H9 (cell line): ENCODE results near the gene SCN2B. TPM values are rescaled to one million over a fixed set of nuclear protein-coding genes. Genes with fewer than 3 reads are reported as not detected.

Experiments used
- DNase-seq: peaks from one replicate; pipeline ENCODE4 v3.0.0-alpha.2; 2017
- H2AFZ ChIP-seq: one replicate; pipeline ENCODE4 v1.6.1; 2013; ENCODE audit warnings: mild to moderate bottlenecking, low read length, control low read depth, moderate library complexity
- H2AK5ac ChIP-seq: 2 replicates; pipeline ENCODE4 v1.6.1; 2013; ENCODE audit warnings: low read length, control low read depth, mixed read lengths; ENCODE audit not compliant: insufficient read length
- H2BK120ac ChIP-seq: one replicate; pipeline ENCODE4 v1.6.1; 2013; ENCODE audit warnings: low read depth, mild to moderate bottlenecking, low read length, control low read depth, inconsistent platforms; ENCODE audit not compliant: poor library complexity, severe bottlenecking
- H2BK12ac ChIP-seq: 2 replicates; pipeline ENCODE4 v1.6.1; 2013; ENCODE audit warnings: low read length, control low read depth, mixed read lengths, low read depth; ENCODE audit not compliant: insufficient read length
- H2BK15ac ChIP-seq: 2 replicates; pipeline ENCODE4 v1.6.1; 2013; ENCODE audit warnings: low read depth, low read length, control low read depth
- H2BK20ac ChIP-seq: one replicate; pipeline ENCODE4 v1.6.1; 2013; ENCODE audit warnings: low read depth, mild to moderate bottlenecking, low read length, control low read depth, inconsistent platforms; ENCODE audit not compliant: poor library complexity, severe bottlenecking
- H2BK5ac ChIP-seq: 2 replicates; pipeline ENCODE4 v1.6.1; 2013; ENCODE audit warnings: low read length, control low read depth, mixed read lengths; ENCODE audit not compliant: insufficient read length
- H3K14ac ChIP-seq: 2 replicates; pipeline ENCODE4 v1.6.1; 2013; ENCODE audit warnings: low read length, control low read depth; ENCODE audit not compliant: insufficient read depth
- H3K18ac ChIP-seq: 2 replicates; pipeline ENCODE4 v1.6.1; 2013; ENCODE audit warnings: low read depth, mild to moderate bottlenecking, mixed read lengths, low read length, control low read depth; ENCODE audit not compliant: insufficient read length
- H3K23ac ChIP-seq: 2 replicates; pipeline ENCODE4 v1.6.1; 2013; ENCODE audit warnings: low read length, control low read depth, mixed read lengths, low read depth; ENCODE audit not compliant: insufficient read length
- H3K23me2 ChIP-seq: 2 replicates; pipeline ENCODE4 v1.6.1; 2013; ENCODE audit warnings: low read depth, mild to moderate bottlenecking, mixed read lengths, low read length, control low read depth; ENCODE audit not compliant: insufficient read length, poor library complexity, severe bottlenecking
- H3K27ac ChIP-seq: 2 replicates; pipeline ENCODE4 v1.5.1; 2013; ENCODE audit warnings: low read length, control low read depth, mixed read lengths, low read depth; ENCODE audit not compliant: insufficient read length
- H3K27me3 ChIP-seq: 2 replicates; pipeline ENCODE4 v1.6.1; 2013; ENCODE audit warnings: low read length, control low read depth, inconsistent platforms; ENCODE audit not compliant: insufficient read depth
- H3K4ac ChIP-seq: 2 replicates; pipeline ENCODE4 v1.6.1; 2013; ENCODE audit warnings: low read depth, mild to moderate bottlenecking, control low read depth, inconsistent platforms, low read length, moderate library complexity
- H3K4me1 ChIP-seq: 2 replicates; pipeline ENCODE4 v1.6.1; 2013; ENCODE audit warnings: low read length, control low read depth, inconsistent platforms; ENCODE audit not compliant: insufficient read depth
- H3K4me2 ChIP-seq: 2 replicates; pipeline ENCODE4 v1.6.1; 2013; ENCODE audit warnings: low read length, control low read depth, mixed read lengths; ENCODE audit not compliant: insufficient read length, insufficient read depth
- H3K56ac ChIP-seq: 2 replicates; pipeline ENCODE4 v1.6.1; 2013; ENCODE audit warnings: low read depth, mild to moderate bottlenecking, mixed read lengths, low read length, control low read depth; ENCODE audit not compliant: insufficient read length
- H3K79me1 ChIP-seq: 2 replicates; pipeline ENCODE4 v1.6.1; 2013; ENCODE audit warnings: low read depth, mild to moderate bottlenecking, moderate library complexity, low read length, control low read depth, inconsistent platforms; ENCODE audit not compliant: insufficient read depth, poor library complexity, severe bottlenecking
- H3K79me2 ChIP-seq: 2 replicates; pipeline ENCODE4 v1.6.1; 2013; ENCODE audit warnings: low read length, control low read depth, inconsistent platforms; ENCODE audit not compliant: insufficient read depth
- H3K9ac ChIP-seq: 2 replicates; pipeline ENCODE4 v1.6.1; 2013; ENCODE audit warnings: low read length, control low read depth, mixed read lengths; ENCODE audit not compliant: insufficient read length; ENCODE audit errors: extremely low read depth
- H3K9me3 ChIP-seq: one replicate; pipeline ENCODE4 v1.6.1; 2013; ENCODE audit warnings: low read depth, low read length, inconsistent platforms; ENCODE audit not compliant: control insufficient read depth
- H3T11ph ChIP-seq: one replicate; pipeline ENCODE4 v1.6.1; 2013; ENCODE audit warnings: mild to moderate bottlenecking, low read length, control low read depth, inconsistent platforms
- H4K20me1 ChIP-seq: one replicate; pipeline ENCODE4 v1.6.1; 2013; ENCODE audit not compliant: control insufficient read depth, insufficient read length, insufficient read depth
- H4K5ac ChIP-seq: 2 replicates; pipeline ENCODE4 v1.6.1; 2013; ENCODE audit warnings: low read depth, mild to moderate bottlenecking, mixed read lengths, low read length, control low read depth; ENCODE audit not compliant: insufficient read length
- H4K8ac ChIP-seq: replicated peaks from 2 replicates; pipeline ENCODE4 v1.6.1; 2013; ENCODE audit warnings: low read length, control low read depth, mixed read lengths, low read depth; ENCODE audit not compliant: insufficient read length
- H4K91ac ChIP-seq: 2 replicates; pipeline ENCODE4 v1.6.1; 2013; ENCODE audit warnings: low read depth, mild to moderate bottlenecking, moderate library complexity, mixed read lengths, low read length, control low read depth; ENCODE audit not compliant: insufficient read length
- H3K27ac Mint-ChIP-seq, 3 experiments: 2 replicates in 2 of 3; 3 replicates in 1 of 3; pipeline ENCODE4 v1.8.0; 2020 to 2021; ENCODE audit warnings: mixed read lengths in 3 of 3, mild to moderate bottlenecking in 1 of 3, moderate library complexity in 1 of 3
- H3K27me3 Mint-ChIP-seq: 2 replicates; pipeline ENCODE4 v1.8.0; 2021; ENCODE audit warnings: low read depth, mild to moderate bottlenecking, moderate library complexity, mixed read lengths
- H3K36me3 Mint-ChIP-seq, 3 experiments: 2 replicates in 2 of 3; 3 replicates in 1 of 3; pipeline ENCODE4 v1.8.0; 2020 to 2021; ENCODE audit warnings: low read depth in 3 of 3, mixed read lengths in 3 of 3; ENCODE audit not compliant: insufficient read depth in 1 of 3
- H3K4me1 Mint-ChIP-seq, 2 experiments: 2 replicates each; pipeline ENCODE4 v1.8.0; 2020; ENCODE audit warnings: mixed read lengths in 2 of 2
- H3K4me3 Mint-ChIP-seq, 2 experiments: 2 replicates in 1 of 2; 3 replicates in 1 of 2; pipeline ENCODE4 v1.8.0; 2020 to 2021; ENCODE audit warnings: mild to moderate bottlenecking in 2 of 2, mixed read lengths in 2 of 2, moderate library complexity in 1 of 2
- H3K9me3 Mint-ChIP-seq, 2 experiments: 2 replicates in 1 of 2; 3 replicates in 1 of 2; pipeline ENCODE4 v1.8.0; 2020; ENCODE audit warnings: mild to moderate bottlenecking in 2 of 2, mixed read lengths in 2 of 2, moderate library complexity in 1 of 2
- WGBS: extraction: QIAGEN DNeasy Blood & Tissue Kit; methylation state at CpG from one replicate; pipeline ENCODE4 v1.1.7; 2013; ENCODE audit warnings: missing lambda C conversion rate, low lambda C conversion rate, mixed read lengths; ENCODE audit not compliant: insufficient read length; ENCODE audit errors: extremely low coverage; 5-methylcytosine and 5-hydroxymethylcytosine counted together
- total RNA-seq: library from RNA; stranded (reverse); gene quantifications from 2 replicates; pipeline ENCODE4 v1.2.1, GENCODE V29; 2021
- TF ChIP-seq, protein P1 (sequence below): fragments of 200-600 bp; sonication (generic); conservative IDR thresholded peaks from 3 replicates; pipeline ENCODE4 v1.8.0; 2021; ENCODE audit warnings: antibody characterized with exemption, mild to moderate bottlenecking

SCN2B gene
- total RNA-seq, 1 experiment from 2014 or later: not detected

DNA sequence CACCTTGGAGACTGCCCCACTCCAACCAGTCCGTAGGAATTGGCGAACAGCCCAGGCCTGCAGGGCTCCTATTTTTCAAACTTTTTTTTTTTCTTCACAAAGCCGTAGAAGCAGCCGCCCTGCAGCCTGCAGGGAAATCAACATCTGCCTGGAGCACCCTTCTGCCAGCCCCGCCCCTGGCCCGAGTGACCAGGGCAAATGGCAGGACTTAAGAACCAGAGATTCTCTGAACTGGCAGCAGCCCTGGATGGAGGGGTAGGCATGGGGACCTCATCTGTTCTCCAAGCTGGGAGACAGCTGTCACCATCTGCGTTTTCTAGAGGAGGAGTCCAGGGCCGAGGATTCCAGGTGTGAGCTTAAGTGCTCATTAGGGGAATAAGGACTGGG, 5.6 kb downstream of the SCN2B start:
- Mint-ChIP-seq H3K27ac (no peak overlapping the region), H3K36me3 (no peaks in the 10 kb centered on the region), H3K4me1 (peaks cover 39 to 51% of the 10 kb centered on the region in 2 experiments), H3K4me3 (peak overlapping the region; percentile 54 to 76), H3K9me3 (no peaks in the 10 kb centered on the region), H3K27me3 (peaks cover 99% of the 10 kb centered on the region)
- Histone ChIP-seq H2BK15ac (no peak overlapping the region), H2BK5ac (no peak overlapping the region), H4K8ac (no peak overlapping the region), H3K4me2 (peak overlapping the region; percentile 58), H3K4me1 (peaks cover 6% of the 10 kb centered on the region; the same call in 1 of the 2 replicates), H2BK20ac (no peak overlapping the region), H2AFZ (no peak overlapping the region), H4K91ac (no peak overlapping the region), H3K18ac (no peak overlapping the region), H2AK5ac (no peak overlapping the region), H3K27me3 (peaks cover 33% of the 10 kb centered on the region; the same call in 1 of the 2 replicates), H3K27ac (no peak overlapping the region), H3K79me1 (no peaks in the 10 kb centered on the region), H2BK120ac (no peak overlapping the region), H3T11ph (no peak overlapping the region), H3K23me2 (peaks cover 8% of the 10 kb centered on the region), H2BK12ac (no peak overlapping the region), H3K14ac (no peak overlapping the region), H3K9ac (no peak overlapping the region), H3K23ac (no peak overlapping the region), H4K20me1 (no peaks in the 10 kb centered on the region), H3K79me2 (no peaks in the 10 kb centered on the region), H3K9me3 (no peaks in the 10 kb centered on the region), H3K56ac (no peak overlapping the region), H3K4ac (no peak overlapping the region), H4K5ac (no peak overlapping the region)
- DNase-seq: no peak
- TF ChIP-seq, protein P1, sequence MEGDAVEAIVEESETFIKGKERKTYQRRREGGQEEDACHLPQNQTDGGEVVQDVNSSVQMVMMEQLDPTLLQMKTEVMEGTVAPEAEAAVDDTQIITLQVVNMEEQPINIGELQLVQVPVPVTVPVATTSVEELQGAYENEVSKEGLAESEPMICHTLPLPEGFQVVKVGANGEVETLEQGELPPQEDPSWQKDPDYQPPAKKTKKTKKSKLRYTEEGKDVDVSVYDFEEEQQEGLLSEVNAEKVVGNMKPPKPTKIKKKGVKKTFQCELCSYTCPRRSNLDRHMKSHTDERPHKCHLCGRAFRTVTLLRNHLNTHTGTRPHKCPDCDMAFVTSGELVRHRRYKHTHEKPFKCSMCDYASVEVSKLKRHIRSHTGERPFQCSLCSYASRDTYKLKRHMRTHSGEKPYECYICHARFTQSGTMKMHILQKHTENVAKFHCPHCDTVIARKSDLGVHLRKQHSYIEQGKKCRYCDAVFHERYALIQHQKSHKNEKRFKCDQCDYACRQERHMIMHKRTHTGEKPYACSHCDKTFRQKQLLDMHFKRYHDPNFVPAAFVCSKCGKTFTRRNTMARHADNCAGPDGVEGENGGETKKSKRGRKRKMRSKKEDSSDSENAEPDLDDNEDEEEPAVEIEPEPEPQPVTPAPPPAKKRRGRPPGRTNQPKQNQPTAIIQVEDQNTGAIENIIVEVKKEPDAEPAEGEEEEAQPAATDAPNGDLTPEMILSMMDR: no peak
- WGBS: no CpG with 5 or more reads among the region's 8 CpGs
